Small intestine (tissue), 7 donors: ENCODE measurements around the gene APLN. TPM values are rescaled to one million over a fixed set of nuclear protein-coding genes. Genes with fewer than 3 reads are reported as not detected.
A peak's percentile ranks its signal among the peaks of the same experiment; 100 is the strongest.

Source experiments
- DNase-seq, 2 donors: peaks; one replicate each; pipeline versions ENCODE4 v3.0.0 to v3.0.0-alpha.2; 2013
- FAIRE-seq: peaks from 2 replicates; lab custom pipeline; 2012; peaks lifted over from hg19 to GRCh38; lab: Jason Lieb, UNC
- H3K27ac ChIP-seq, 3 donors: one replicate each; pipeline ENCODE4 v1.5.1; 2013; ENCODE audit warnings: low read length in 2 of 3, mild to moderate bottlenecking in 2 of 3, control low read depth in 1 of 3, inconsistent platforms in 1 of 3, low read depth in 1 of 3, moderate library complexity in 1 of 3
- H3K27me3 ChIP-seq, 3 donors: one replicate each; pipeline ENCODE4 v1.6.1; 2013; ENCODE audit warnings: low read length in 3 of 3, inconsistent platforms in 1 of 3; ENCODE audit not compliant: control insufficient read depth in 3 of 3, insufficient read depth in 3 of 3
- H3K36me3 ChIP-seq, 3 donors: one replicate each; pipeline ENCODE4 v1.6.1; 2013; ENCODE audit warnings: low read length in 3 of 3, inconsistent platforms in 1 of 3, low read depth in 1 of 3, mild to moderate bottlenecking in 1 of 3, moderate library complexity in 1 of 3; ENCODE audit not compliant: control insufficient read depth in 3 of 3, insufficient read depth in 2 of 3
- H3K4me1 ChIP-seq, 3 donors: one replicate each; pipeline ENCODE4 v1.6.1; 2013; ENCODE audit warnings: low read length in 2 of 3, inconsistent platforms in 1 of 3, low read depth in 1 of 3, mild to moderate bottlenecking in 1 of 3, moderate library complexity in 1 of 3; ENCODE audit not compliant: control insufficient read depth in 3 of 3, insufficient read depth in 2 of 3
- H3K4me3 ChIP-seq, 3 donors: one replicate each; pipeline ENCODE4 v1.5.1; 2013; ENCODE audit warnings: low read length in 3 of 3, control low read depth in 1 of 3, inconsistent platforms in 1 of 3, low read depth in 1 of 3, mild to moderate bottlenecking in 1 of 3, moderate library complexity in 1 of 3
- H3K9me3 ChIP-seq, 2 donors: one replicate each; pipeline ENCODE4 v1.6.1; 2013; ENCODE audit warnings: low read depth in 1 of 2, low read length in 1 of 2; ENCODE audit not compliant: control insufficient read depth in 2 of 2, insufficient read depth in 1 of 2
- WGBS, 3 donors: extraction: QIAGEN DNeasy Blood & Tissue Kit; methylation state at CpG; one replicate each; pipeline ENCODE4 v1.1.7; 2013; 5-methylcytosine and 5-hydroxymethylcytosine counted together
- polyA plus RNA-seq, 4 donors: library from polyadenylated mRNA; stranded (reverse) in 3 of 4; unstranded in 1 of 4; fragments of 200-250 nt in 3 of 4; fragments of 120-200 nt in 1 of 4; gene quantifications; one replicate each; pipeline versions ENCODE4 v1.2.1 to v1.2.3, GENCODE V29; 2013
- donor health status: healthy with polysubstance abuse.
- donor health status: control.
- donor health status: control.
- donor health status: Bipolar disorder and iron deficiency.
- donor health status: healthy.

APLN gene
- polyA plus RNA-seq, 4 donors: 0.27 to 1.5 (median 1.2) TPM; not detected in 1

DNA sequence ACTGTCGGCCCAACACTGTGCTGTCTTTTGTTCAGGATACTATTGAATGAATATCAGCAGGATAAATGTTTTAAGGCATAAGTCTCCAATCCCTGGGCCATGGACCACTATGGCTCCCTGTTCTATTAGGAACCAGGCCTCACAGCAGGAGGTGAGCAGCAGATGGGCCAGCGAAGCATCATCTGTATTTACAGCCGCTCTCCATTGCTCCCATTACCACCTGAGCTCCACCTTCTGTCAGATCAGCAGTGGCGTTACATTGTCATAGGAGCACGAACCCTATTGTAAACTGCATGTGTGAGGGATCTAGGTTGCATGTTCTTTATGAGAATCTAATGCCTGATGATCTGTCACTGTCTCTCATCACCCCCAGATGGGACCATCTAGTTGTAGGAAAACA lies 3.7 kb upstream of the APLN start:
- no peak for FAIRE-seq

DNA sequence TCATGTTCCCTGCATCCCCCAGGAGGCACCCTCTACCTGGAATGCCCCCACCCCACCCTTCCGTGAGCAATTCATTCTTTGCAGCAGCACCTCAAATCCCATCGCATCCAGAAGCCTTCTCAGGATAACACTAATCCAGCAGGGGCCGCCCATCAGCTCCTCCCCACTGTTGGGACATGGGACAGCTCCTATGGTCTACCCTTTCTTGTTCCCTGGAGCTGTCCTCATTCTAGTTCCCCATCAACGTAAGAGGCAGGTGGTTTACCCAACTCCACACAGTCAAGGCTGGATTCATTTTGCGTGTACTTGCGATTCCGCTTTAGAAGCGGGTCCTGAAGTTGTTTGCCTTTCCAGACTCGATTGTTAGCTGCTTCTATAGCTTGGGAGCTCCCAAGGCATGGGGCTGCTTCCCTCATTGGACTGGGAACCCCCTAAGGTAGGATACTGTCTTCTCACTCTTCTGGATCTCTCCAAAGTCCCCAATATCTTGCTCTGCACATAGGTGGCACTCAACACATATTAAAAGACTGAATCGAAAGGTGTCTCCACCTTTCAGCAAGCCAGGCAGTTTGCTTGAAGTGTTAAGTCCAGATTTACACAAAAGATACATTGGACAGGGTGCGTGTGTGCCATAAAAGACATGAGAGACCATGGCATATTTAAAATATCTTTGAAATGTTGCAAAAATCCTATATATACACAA lies 942 bp upstream of the APLN start:
- Histone ChIP-seq H3K27me3 (peaks cover 0 to 12% (median 0%) of the 10 kb centered on the region in 3 donors), H3K9me3 (peaks cover 0 to 3% of the 10 kb centered on the region in 2 donors), H3K4me1 (peaks cover 0 to 13% (median 0%) of the 10 kb centered on the region in 3 donors), H3K27ac (no peak overlapping the region), H3K36me3 (no peaks in the 10 kb centered on the region), H3K4me3 (no peak overlapping the region)
- DNase-seq (peak; percentile 37 to 50), FAIRE-seq (no peak)
- WGBS, 3 donors: 15 to 38% (median 36%) methylated on average over 11 of the region's 11 CpGs

More for the DNA sequence above, 3.7 kb upstream of the APLN start:
- 92 to 97% (median 94%) methylated on average over 5 of the region's 5 CpGs for WGBS, 3 donors
- Histone ChIP-seq H3K9me3 (peaks cover 0 to 3% of the 10 kb centered on the region in 2 donors), H3K27me3 (peaks cover 0 to 2% (median 0%) of the 10 kb centered on the region in 3 donors), H3K36me3 (no peaks in the 10 kb centered on the region), H3K27ac (no peak overlapping the region), H3K4me3 (no peak overlapping the region), H3K4me1 (peaks cover 0 to 13% (median 2%) of the 10 kb centered on the region in 3 donors)
- no peak for DNase-seq

DNA sequence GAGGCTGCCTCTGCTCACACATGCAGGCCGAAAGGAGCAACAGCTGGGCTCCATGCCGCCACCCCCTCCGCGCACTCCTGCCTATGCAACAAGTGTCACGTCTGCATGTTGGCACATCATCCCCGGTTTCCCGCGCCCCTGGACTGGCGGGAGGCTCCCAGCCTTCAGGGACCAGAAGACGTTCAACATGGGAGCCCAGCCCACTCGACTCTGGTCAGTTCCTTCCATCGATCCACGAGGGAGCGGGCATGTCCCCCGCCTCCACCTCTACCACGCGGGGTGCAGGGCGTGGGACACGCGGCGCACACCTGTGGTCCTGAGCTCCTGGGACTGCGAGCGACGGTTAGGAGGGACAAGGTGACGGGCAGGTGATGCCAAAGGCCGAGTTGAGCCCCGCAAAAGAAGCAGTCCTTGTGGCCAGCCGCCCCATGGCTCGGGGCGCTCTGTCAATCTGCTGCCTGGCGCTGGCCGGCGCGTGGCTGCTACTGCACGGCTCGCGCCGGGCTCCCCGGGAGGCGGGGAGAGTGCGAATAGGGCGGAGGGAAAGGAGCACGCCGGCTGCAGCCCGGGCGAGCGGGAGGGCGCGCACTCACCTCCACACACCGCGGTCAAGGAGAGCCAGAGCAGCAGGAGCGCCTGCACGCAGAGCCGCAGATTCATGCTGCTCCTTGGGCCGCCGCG lies 645 bp downstream of the APLN start:
- H3K36me3 ChIP-seq: no peaks in the 10 kb centered on the region
- no peak overlapping the region for H3K27ac ChIP-seq
- 3 to 49% (median 9%) methylated on average over 23 to 57 of the region's 57 CpGs for WGBS, 3 donors
- peak overlapping the region in 2 of 3 donors; percentile 33 to 45 for H3K4me3 ChIP-seq
- FAIRE-seq: no peak
- no peaks in the 10 kb centered on the region for H3K9me3 ChIP-seq
- H3K4me1 ChIP-seq: peaks cover 0 to 13% (median 0%) of the 10 kb centered on the region in 3 donors
- peaks cover 0 to 12% (median 0%) of the 10 kb centered on the region in 3 donors for H3K27me3 ChIP-seq
- peak; percentile 10 to 18 for DNase-seq

DNA sequence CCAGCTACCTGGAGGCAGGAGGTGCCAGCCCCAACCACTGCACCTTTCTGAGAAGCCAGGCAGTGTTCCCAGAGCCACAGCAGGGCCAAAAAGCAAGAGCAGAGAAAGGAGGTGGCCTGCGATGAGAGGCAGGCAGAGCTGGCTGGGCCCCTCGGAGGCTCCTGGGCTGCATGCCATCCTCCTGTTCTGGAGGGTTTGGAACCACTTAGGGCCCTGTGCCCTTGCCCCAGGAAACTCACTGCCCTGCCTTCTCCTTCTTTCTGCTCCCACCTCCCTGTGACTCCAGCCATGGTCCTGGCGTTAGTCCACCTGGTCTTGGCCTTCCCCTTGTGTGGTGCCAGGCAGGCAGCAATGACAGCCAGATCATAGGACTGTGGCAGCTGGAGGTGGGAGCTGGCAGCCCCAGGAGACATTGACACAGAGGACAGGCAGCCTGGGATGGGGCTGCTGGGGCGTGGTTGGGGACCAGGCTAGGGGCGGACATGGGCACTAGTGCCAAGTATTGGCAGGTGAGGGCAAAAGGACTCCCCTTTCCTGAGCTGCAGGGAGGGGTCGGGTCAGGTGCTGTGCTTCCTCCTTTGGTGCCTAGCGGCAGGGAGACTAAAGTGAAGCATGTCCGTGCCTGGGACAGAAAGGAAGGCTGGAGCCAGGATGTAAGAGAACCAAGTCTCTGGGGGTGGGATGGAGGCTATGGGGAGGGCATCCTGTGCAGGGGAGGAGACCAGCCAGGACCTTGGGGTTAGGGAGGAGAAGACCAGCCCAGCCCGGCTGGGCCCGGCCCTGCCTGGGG lies 1.4 kb downstream of the APLN start:
- 29 to 61% (median 52%) methylated on average over 8 to 10 of the region's 10 CpGs for WGBS, 3 donors
- Histone ChIP-seq H3K27me3 (peaks cover 0 to 12% (median 0%) of the 10 kb centered on the region in 3 donors), H3K36me3 (no peaks in the 10 kb centered on the region), H3K27ac (no peak overlapping the region), H3K9me3 (no peaks in the 10 kb centered on the region), H3K4me1 (peaks cover 0 to 13% (median 0%) of the 10 kb centered on the region in 3 donors), H3K4me3 (no peak overlapping the region)
- FAIRE-seq (no peak), DNase-seq (peak in 1 of 2 donors; percentile 6)

DNA sequence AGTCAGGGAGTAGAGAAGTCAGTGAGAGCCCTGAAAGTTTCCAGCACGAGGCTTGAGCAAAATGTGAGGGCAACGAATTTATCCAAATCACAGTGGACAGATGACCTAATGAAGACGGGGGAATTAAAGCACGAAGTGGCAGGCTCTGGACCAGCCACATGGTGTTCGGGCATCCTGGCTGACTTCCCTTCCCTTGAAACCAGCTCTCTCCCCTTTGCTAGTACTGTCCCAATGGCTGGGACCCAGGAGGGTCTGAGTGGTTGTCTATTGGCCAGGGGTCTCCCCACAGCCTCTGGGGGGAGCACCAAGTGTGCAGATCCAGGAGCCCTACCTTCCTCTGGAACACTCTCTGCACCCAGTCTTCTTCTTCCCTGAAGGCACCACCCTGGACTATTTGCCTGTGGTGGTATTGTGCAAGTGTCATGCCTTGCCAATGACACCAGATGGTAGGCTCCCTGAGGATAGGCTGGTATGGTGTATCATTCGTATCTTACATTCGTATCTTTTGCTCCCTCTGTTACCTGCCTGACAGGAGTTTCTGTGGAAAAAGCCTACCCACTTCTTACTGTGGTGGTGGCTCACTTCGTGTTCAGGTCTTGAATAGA lies 2.1 kb downstream of the APLN start:
- no peak overlapping the region for H3K4me3 ChIP-seq
- peaks cover 0 to 13% (median 0%) of the 10 kb centered on the region in 3 donors for H3K4me1 ChIP-seq
- peaks cover 0 to 12% (median 0%) of the 10 kb centered on the region in 3 donors for H3K27me3 ChIP-seq
- DNase-seq: no peak
- 76 to 93% (median 91%) methylated on average over 7 to 8 of the region's 8 CpGs for WGBS, 3 donors
- H3K36me3 ChIP-seq: no peaks in the 10 kb centered on the region
- no peak for FAIRE-seq
- H3K9me3 ChIP-seq: no peaks in the 10 kb centered on the region
- no peak overlapping the region for H3K27ac ChIP-seq

DNA sequence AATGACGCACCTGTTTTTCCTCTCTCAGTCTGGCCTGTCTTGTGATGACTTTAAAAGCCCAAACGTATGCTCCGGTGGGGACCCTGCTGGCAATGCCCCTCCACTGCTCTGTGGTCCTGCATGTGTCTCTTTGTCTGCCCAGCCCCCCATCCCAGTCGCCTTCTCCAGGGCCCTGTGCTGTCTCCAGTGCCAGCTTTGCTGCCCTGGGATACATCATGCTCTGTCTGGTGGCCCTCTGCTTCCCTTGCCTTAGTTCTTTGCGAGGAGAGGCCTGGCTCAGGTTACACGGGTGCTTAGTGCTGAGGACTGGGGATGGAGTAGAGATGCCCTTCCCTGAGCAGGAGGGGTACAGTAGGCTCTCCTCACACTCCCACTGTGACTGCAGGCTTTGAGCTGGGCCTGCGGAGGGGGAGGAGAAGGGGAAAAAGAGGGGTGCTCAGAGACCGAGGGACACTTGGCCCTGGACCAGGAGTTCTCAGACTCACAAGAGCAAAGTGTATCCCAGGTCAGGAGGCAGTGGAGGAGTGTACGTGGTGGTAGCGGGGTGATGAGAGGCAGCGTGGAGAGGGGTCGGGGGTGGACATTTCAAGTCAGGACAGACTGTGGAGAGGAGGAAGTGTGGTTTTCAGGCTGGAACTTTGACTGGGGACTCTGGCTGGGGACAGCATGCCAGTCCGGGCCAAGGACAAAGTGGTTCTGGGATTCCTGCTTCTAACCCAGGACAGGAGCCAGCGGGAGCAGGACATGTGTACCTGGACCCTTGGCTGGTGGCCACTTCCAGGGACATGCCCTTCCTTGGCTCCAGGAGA lies 2.8 kb downstream of the APLN start:
- DNase-seq (no peak), FAIRE-seq (no peak)
- 77 to 89% (median 84%) methylated on average over 12 to 14 of the region's 14 CpGs for WGBS, 3 donors
- no peaks in the 10 kb centered on the region for H3K9me3 ChIP-seq
- H3K36me3 ChIP-seq: no peaks in the 10 kb centered on the region
- H3K4me3 ChIP-seq: no peak overlapping the region
- H3K4me1 ChIP-seq: peaks cover 0 to 13% (median 0%) of the 10 kb centered on the region in 3 donors
- H3K27ac ChIP-seq: no peak overlapping the region
- H3K27me3 ChIP-seq: peaks cover 0 to 12% (median 0%) of the 10 kb centered on the region in 3 donors

DNA sequence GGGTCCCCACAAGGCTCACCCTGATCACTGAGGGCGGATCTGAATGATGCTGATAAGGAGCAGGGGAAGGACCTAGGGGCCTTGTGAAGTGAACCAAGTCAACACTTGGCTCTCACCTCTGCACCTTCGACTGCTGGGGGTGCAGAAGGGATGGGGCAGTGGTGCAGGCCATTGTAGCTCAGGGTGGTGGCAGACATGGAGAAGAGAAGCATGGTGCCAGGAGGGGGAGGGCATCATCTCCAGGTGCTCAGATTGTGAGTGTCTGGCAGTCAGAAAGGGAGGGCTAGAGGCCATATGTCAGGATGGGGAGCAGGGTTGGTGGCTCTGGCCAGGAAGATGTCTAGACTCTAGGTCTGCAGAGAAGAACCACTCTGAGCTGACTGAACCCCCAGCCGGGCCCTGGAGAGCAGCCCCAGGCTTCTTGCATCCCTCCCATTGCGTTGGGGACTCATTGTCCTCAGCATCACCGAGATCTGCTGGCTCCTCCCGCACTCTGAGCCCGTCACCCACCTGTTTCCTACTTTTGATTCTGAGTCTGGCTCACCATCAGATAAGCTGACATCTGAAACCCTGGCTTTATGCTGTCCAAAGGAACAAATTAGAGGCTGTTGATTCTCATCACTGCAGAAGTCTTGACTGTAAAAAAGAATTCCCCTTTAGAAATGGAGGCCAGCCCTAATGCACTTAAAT lies 3.8 kb downstream of the APLN start:
- Histone ChIP-seq H3K27me3 (peaks cover 0 to 12% (median 0%) of the 10 kb centered on the region in 3 donors), H3K9me3 (no peaks in the 10 kb centered on the region), H3K4me1 (peaks cover 0 to 13% (median 0%) of the 10 kb centered on the region in 3 donors), H3K27ac (no peak overlapping the region), H3K36me3 (no peaks in the 10 kb centered on the region), H3K4me3 (no peak overlapping the region)
- FAIRE-seq (no peak), DNase-seq (no peak)
- 55 to 84% (median 62%) methylated on average over 4 to 7 of the region's 7 CpGs for WGBS, 3 donors
